Cardiac septum (tissue), 1 donor: ENCODE measurements around the gene UBXN11. TPM values are rescaled to one million over a fixed set of nuclear protein-coding genes. Genes with fewer than 3 reads are reported as not detected.

Source experiments
- DNase-seq: peaks from one replicate; pipeline ENCODE4 v3.0.0-alpha.2; 2020; ENCODE audit warnings: low spot score
- intact Hi-C: fragments of 100-400 bp; cut with DNase I; formaldehyde crosslinking; loops from one replicate; pipeline ENCODE4 v1.14.0; 2022
- long read RNA-seq: library from polyadenylated mRNA; unstranded; transcript quantifications from one replicate; pipeline ENCODE4 v2.0.0, GENCODE V29; 2021
- total RNA-seq: library from RNA; stranded (reverse); fragmentation: NEBNext Ultra II Directional; extraction: Animal tissue kit (Norgen Biotek cat#: 25700); gene quantifications from one replicate; pipeline ENCODE4 v1.2.1, GENCODE V29; 2021
- donor health status: DM: no; HTN: no; CAD: no.

The UBXN11 gene
- 8.3 TPM for total RNA-seq
- long read RNA-seq, partial matches to known transcripts, result 1 of 18 reads
- long read RNA-seq, other reads (novel, unspliced or antisense), result 15 of 18 reads

- peak; percentile 97 for DNase-seq
- intact Hi-C loops, result no loop called here
These were observed at the start of gene UBXN11 for GRCh38 chr1:26306290-26307229. Gene UBXN11, minus strand, starts transcription at chr1:26306636. Its CDS starts 3,753 bp downstream, at chr1:26302883.

- DNase-seq, result no peak
- intact Hi-C loops, result no loop called here
These were observed 49.7 kb upstream of the UBXN11 start for GRCh38 chr1:26356106-26356505.

- no peak for DNase-seq
- intact Hi-C loops, result no loop called here
These were observed 48.5 kb upstream of the UBXN11 start for GRCh38 chr1:26354972-26355371.

- intact Hi-C loops, result no loop called here
- DNase-seq, result no peak
These were observed 47.8 kb upstream of the UBXN11 start, which contains the start of gene CRYBG2 for GRCh38 chr1:26353976-26354820. Gene CRYBG2, minus strand, starts transcription at chr1:26354130. Its CDS starts 7,473 bp downstream, at chr1:26346657.

GRCh38 chr1:26353210-26353859 lies 46.9 kb upstream of the UBXN11 start:
- intact Hi-C loops, result no loop called here
- DNase-seq, result no peak

GRCh38 chr1:26352338-26352679 lies 45.9 kb upstream of the UBXN11 start:
- no peak for DNase-seq
- intact Hi-C loops, result no loop called here

GRCh38 chr1:26351590-26352337 lies 45.3 kb upstream of the UBXN11 start:
- no peak for DNase-seq
- intact Hi-C loops, result no loop called here

- DNase-seq, result no peak
- intact Hi-C loops, result no loop called here
These were observed 44.5 kb upstream of the UBXN11 start for GRCh38 chr1:26350701-26351589.

- no peak for DNase-seq
- intact Hi-C loops, result no loop called here
These were observed 43.9 kb upstream of the UBXN11 start for GRCh38 chr1:26350343-26350700.

GRCh38 chr1:26349877-26350244 lies 43.4 kb upstream of the UBXN11 start:
- intact Hi-C loops, result no loop called here
- no peak for DNase-seq

- DNase-seq, result no peak
- intact Hi-C loops, result no loop called here
These were observed 42.9 kb upstream of the UBXN11 start for GRCh38 chr1:26349188-26349876.

GRCh38 chr1:26346274-26347033 lies 40.0 kb upstream of the UBXN11 start:
- intact Hi-C loops, result no loop called here
- DNase-seq, result no peak

GRCh38 chr1:26345718-26346117 lies 39.3 kb upstream of the UBXN11 start:
- DNase-seq, result no peak
- intact Hi-C loops, result no loop called here

- intact Hi-C loops, result no loop called here
- no peak for DNase-seq
These were observed 37.9 kb upstream of the UBXN11 start for GRCh38 chr1:26344147-26344920.

- no peak for DNase-seq
- intact Hi-C loops, result no loop called here
These were observed 33.6 kb upstream of the UBXN11 start for GRCh38 chr1:26340047-26340481.

GRCh38 chr1:26338670-26339069 lies 32.2 kb upstream of the UBXN11 start:
- intact Hi-C loops, result no loop called here
- no peak for DNase-seq
